HG03039 (cell line): ENCODE measurements around the gene PAOX.

Source experiments
- ATAC-seq: cut with Tn5 transposase; IDR thresholded peaks from one replicate; pipeline ENCODE4 v1.9.1; 2021; ENCODE audit warnings: mild to moderate bottlenecking, moderate library complexity; ENCODE audit not compliant: unreplicated experiment

PAOX gene

DNA sequence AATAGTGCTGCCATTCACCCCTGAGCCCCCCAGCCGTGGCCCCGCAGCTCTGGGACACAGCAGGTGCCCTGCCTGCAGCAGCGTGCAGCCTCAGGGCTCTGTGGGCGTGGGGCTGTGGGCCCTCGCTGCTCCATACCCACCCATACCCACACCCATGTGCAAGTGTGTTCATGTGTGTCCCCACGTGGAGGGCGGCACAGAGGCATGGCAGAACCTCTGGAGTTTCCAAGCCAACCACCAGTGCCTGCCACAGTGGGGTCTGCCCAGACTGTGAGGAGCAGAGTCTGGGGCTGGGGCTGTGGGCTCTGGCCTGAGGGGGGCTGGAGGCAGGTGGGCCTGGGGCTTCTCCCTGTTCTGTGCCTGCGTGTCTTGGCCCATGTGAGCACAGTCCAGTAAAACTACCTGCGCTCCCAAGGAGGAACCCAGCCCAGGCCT lies 29.5 kb upstream of the PAOX start:
- ATAC-seq: no peak

DNA sequence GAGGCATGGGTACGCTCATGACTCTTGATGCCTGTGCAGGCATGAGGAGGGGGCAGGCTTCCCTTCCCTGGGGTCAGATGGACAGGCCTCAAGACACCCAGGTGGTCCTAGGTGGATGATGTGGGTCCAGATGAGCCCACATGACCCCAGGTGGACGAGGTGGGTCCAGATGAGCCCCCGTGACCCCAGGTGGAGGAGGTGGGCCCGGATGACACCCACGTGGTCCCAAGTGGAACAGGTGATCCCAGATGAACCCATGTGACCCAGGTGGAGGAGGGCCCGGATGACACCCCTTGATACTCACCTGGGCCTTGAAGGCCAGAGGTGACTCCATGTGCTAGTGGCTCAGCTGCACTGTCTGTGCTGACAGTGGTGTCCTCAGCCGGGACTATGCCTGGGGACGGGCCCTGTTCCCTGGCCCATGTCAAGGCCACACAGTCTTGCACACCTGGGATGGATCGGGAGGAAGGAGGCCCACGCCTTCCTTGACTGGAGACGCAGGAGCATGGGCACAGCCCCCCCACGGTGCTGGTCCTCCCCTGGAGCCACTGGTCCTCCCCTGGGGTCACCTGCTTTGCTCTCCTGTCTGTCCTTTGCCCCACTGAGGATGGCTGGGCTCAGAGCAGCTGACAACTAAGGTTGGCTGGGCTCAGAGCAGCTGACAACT lies 28.6 kb upstream of the PAOX start:
- no peak for ATAC-seq

DNA sequence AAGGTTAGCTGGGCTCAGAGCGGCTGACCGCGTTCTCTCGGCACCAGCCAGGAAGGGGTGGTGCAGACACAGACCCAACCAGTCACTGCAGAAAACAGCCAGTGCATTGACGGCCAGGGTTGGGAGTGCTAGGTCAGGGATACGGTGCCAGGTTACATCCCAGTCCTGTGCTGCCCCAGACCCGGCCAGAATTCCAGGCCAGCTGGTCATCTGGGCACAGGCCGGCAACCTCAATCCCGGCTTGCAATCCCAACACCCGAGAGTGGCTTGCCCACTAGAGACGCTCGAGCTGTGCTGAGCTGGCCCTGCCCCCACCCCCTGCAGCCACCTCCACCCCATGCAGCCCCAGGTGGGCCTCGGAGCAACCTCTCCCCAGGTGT lies 28.1 kb upstream of the PAOX start:
- no peak for ATAC-seq

DNA sequence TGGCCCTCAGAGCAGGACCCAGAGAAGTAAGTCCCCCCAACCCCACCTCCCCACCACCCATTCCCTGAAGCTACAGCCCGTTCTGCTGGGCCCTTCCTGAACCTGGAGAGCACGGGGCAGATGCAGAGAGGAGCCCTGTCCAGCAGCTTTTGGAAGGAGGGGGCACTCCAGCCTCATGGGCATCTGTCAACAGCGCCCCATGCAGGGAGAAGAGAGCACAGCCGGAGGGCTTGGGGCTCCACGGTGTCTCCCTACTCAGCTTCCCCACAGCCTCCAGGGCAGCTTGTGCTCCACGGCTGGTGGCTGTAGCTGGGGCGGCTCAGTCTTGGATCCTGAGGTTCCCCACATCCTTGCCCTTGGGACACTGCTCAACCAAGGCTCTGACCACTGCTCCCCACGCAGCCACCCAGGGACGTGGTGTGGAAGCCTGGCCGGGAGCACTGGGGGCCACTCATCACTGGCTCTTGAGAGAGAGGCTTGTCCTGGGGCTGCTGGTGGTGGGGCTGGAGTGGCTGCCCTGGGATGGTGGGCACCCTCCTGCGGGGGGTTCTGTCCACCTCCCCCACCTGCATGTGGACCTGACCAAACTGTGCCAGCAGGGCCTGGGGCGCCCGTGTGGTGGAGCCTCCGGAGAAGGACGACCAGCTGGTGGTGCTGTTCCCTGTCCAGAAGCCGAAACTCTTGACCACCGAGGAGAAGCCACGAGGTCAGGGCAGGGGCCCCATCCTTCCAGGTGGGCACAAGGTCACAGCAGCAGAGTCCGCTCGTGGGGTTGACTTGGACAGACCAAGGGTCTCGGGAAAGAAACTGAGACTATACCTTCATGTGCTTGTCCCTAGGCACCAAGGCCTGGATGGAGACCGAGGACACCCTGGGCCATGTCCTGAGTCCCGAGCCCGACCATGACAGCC lies 27.4 kb upstream of the PAOX start:
- ATAC-seq: no peak

DNA sequence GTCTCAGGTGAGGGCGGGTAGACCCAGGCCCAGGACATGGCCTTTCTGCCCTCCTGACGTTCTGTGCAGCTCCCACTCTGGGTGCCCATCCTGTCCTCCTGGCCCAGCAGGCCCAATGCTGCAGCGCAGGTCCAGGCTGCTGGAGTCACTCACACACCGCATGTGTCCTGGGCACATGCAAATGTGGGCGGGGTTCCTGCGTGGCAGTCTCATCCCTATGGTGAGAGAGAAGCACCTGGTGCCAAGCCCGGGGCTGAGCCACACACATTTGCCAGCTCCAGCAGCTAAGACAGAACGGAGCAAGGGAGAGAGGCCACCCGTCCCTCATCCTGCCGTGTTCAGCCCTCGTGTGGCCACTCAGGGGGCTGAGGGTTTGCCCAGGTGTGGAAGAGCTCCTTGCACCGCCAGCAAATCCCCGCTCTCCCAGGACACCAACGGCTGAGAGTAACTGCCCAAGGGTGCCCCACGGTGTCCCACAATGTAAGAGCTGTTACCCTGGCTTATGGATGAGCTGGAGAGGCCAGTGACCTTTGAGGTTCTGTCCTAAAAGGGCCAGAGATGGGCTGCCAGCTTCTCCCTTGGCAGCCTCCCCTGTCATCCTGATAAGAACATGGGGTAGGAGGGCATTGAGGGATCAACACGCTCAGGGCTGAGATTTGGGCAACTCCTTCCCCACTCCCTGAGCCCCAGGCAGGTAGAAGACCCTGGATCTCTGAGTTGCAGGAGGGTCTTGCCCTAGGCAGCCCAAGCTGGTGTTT lies 25.7 kb upstream of the PAOX start:
- ATAC-seq: no peak

DNA sequence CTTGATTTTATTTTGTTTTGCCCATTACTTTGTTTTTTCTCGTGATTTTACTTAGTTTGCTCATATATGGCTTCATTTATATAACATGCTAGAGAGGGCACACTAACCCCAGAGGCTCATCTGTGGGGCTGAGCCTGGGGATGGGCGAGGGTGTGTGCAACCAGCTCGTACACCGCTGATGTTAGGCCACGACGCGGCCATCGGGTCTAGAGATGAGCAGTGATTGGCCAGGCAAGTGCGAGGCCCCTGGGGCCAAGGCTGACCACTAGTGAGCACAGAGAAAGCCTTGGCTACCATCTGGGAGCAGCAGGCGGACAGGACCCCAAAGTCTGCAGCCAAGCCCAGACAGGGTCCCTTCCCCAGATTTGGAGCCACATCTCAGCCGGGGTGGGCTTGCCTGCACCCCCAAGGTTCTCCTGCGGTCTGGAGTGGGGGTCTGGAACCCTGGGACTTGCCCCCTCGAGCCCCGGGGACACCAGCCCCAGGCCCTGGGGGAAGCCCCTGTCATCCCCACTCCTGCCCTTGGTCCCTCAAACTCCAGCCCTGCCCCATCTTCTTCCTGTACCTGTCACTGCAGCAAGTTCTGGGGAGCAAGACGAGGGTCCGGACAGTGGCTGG lies 25.0 kb upstream of the PAOX start:
- no peak for ATAC-seq

DNA sequence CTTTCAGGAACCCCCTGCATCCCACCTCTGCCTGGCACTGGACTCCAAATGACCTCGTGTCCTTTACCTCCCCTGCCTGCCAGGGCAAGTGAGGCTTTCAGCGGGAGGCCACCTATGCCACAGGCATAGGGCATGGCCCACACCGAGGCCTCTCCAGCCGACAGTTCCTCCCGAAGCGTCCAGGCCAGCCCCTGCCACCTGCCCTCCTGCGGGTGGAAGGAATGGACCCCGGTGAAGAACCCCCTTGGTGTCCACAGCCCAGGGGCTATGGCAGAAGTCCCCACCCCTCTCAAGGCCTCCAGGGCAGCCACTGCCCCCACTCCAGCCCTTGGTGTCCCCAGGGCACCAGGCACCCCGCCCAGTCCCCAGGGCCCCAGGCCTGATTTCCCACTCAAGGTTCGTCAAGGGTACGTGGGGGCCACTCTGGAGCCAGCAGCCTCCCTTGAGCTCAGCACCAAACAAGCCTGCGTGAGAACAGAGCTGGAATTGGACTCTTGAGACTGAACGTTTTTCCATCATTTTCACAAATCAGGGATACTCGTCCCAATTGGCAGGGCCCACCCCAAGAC lies 24.3 kb upstream of the PAOX start:
- no peak for ATAC-seq

DNA sequence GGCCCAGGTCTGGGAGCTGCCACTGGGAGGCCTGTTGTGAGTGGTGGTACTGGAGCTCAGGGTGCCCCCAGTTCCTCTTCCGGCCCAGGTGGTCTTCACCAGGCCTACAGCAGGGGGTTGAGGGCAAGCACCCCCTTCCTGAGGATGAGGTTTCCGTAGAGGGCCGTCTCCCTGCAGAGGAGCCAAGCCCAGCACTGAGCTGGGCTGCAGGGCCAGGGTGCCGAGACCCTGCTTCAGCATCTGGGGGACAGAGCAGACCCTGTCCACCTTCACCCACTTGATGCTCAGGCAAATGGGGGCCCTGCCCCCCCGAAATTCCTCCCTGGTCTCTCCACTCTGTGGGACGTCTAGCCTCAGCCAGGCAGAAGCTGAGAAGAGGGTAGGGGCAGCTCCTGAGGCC lies 23.8 kb upstream of the PAOX start:
- ATAC-seq: no peak

DNA sequence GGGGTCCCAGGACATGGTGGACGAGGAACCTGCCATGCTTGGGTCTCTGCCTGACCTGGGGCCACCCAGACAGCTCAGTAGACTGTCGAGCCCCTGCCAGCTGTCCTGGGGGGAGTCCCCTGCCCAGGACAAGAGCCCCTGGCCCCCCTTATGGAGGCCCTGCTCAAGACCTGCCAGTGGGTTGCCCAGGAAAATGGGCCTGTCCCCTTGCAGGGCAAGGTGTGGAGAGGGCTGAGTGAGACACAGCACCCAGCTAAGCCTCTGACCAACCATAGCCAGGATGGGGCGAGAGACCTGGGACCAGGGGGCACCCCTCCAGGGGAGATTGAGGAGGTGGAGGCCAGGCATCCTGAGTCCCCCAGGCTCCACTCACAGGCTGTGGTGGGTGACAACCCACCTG lies 23.1 kb upstream of the PAOX start:
- ATAC-seq: no peak

DNA sequence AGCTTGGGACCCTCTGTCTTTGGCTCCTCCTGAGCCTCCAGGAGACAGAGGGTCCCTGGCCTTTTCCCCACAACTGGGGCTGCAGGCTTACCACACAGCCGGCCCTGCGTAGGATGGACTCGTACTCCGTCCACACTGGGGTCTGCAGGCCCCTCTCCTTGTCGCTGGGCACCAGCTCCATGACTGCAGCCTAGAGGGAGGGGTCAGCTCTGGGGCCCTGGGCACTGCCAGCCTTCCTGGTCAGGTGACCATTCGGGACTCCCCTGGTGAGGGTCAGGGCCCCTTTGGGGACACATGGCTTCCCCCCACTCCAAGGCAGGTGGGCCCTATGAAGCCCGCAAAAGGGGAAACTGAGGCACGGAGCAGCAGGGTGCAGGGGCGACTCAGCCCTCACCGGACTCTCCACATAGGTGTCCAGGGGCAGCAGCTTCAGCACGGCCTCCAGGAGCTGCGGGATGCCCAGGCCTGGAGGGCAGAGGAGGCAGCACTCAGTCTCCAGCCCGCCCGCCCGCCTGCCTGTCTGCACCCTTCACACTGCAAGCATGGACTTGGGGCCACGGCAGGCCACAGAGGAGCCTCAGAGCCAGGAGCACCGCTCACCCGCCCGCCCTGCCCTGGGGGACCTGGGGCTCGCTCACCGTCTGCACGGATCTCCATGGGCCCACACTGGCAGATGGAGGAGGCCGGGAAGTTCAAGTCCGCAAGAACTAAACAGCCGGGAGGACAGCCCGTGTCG lies 22.3 kb upstream of the PAOX start:
- ATAC-seq: no peak

DNA sequence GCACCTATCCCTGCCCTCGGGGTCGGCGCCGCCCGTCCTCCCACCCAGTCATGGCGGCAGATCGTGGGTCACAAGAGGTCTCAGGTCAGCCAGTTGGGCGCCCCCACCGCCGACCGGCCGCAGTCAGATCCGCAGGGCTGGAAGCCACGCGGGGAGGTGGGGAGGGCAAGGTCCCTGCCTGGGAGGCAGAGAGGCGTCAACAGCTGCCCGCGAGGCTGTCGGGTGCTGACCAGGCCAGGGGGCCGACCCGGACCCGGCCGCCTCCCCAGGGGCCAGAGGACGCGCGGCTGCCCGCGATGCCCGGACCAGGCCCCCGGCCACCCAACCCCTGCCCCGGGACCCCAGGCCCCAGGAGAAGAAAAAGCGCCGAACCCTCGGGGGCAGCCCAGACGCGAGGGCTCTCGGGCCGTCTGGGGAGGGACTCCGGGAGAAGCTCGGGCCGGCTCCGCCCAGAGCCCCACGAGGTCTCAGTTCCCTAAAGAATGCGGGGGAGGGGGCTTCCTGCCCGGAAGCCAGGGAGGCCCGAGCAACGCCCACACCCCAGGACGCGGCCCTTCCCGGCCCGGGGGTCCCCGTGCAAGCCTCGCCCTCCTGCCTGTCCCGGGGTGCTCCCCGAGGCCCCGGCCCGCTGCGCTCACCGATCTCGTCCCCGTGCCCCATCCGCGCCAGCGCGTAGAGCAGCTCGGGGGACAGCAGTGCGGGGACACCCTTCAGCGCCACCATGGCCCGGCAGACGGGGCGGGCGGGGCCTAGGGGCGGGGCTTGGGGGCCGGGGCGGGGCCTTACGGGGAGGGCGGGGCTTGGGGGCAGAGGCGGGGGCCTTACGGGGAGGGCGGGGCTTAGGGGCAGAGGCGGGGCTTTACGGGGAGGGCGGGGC lies 21.5 kb upstream of the PAOX start, which contains the start of gene FUOM:
Gene FUOM (minus strand): TSS at position 735 of the 877 bp plus-strand sequence. CDS start 12 bp downstream, at position 723.
- peak; percentile 60 for ATAC-seq

DNA sequence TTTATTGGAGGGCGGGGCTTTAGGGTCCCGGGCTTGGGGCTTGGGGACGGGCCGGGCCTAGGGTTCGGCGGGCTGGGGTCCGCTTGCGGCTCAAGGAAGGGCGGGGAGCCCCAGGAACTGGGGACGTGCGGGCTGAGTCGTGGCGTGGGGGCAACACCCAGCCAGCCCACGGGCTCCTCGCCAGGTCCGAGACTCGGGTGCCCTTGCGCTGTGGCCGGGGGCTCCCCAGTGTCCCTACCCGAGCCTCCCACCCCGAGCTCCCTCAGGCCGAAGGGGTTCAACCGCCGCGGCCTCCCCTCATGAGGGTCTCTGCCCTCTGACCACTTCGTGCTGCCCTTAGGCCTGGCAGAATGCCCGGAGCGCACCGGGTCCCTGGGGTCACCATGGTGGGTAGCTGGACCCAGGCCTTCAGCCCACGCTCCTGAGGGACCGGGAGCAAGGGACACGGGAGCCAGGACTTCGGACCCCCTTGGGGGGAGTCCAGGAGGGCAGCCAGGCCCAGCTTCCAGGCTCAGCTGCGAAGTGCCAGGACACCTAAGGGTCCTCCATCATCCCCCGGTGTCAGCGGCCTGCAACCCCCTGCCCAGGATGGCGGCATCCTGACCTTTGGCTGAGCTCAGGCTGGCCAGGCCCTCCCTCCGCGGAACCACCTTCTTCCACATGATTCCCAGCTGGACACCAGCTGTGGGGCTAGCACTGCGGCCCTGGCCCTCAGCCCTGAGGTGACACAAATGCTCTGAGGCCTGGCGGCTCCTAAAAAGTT lies 20.7 kb upstream of the PAOX start:
- ATAC-seq: no peak

DNA sequence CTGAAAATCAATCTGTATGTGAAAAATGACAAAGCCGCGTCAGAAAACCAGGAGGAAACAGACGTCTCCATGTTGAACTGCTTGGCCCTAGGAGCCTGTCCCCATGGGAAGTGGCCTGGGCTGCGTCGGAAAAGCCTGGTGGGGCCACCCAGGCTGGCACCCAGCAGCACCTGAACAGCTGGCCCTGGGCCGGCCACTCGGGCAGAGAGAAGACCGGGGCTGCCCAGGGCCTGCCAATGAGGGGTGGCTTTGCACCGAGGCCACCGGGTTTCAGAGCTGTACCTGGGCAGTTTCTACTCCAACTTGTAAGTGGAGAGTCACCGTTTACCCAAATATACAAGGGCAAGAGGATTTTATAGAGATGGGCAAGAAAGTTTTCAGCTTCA lies 20.1 kb upstream of the PAOX start:
- ATAC-seq: no peak

DNA sequence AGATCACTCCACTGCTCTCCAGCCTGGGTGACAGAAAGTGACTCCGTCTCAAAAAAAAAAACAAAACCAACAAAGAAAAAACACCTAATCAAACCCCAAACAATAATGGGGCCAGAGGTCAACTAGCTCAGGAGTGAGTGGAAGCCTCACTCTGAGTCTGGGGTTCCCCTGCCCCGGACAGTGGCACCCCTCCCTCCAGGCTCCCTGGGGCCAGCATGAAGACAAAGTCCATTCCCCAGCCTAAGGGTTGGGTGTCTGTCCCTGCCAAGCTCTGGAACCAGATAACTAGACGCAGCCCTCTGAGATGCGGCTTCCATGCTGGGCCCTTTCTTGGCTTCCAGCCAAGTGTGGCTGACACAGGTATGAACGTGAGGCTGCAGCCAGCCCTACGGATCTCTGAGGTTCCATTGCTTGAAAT lies 19.5 kb upstream of the PAOX start:
- no peak for ATAC-seq

DNA sequence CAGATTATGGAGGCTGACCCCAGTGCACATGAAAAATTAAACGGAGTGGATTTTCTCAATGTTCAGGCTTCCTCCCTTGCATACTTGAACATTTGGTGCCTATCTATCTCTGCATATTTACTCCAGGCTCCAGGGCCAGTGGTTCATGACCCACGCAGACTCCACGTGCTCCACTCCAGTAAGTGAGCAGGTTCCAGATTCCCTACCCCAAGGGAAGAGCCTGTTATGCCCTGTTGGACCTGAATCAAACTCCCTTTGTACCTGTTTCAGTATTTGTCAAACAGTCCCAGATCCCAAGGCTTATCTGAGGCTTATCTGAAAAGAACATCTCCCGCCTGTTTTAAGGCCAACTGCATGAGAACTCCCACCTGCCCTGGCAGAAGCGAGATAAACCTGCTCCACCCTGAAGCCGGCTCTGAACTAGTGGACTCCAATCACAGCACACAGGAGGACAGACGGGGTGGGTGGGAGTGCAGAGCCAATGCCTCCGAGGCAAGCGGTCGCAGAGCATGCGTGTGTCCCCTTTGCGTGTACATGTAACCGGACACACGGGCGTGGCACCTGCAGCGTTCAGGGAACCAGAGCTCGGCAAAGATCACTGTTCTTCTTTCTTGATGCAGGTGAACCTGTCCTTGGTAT lies 19.0 kb upstream of the PAOX start:
- ATAC-seq: no peak

DNA sequence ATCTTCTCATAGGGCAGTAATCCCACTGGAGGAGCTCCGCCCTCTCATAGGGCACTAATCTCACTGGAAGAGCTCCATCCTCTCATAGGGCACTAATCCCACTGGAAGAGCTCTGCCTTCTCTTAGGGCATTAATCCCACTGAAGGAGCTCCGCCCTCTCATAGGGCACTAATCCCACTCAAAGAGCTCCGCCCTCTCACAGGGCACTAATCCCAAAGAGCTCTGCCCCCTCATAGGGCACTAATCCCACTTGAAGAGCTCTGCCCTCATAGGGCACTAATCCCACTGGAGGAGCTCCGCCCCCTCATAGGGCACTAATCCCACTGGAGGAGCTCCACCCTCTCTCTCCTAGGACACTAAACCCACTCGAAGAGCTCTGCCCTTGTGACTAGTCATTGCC lies 17.8 kb upstream of the PAOX start:
- no peak for ATAC-seq

DNA sequence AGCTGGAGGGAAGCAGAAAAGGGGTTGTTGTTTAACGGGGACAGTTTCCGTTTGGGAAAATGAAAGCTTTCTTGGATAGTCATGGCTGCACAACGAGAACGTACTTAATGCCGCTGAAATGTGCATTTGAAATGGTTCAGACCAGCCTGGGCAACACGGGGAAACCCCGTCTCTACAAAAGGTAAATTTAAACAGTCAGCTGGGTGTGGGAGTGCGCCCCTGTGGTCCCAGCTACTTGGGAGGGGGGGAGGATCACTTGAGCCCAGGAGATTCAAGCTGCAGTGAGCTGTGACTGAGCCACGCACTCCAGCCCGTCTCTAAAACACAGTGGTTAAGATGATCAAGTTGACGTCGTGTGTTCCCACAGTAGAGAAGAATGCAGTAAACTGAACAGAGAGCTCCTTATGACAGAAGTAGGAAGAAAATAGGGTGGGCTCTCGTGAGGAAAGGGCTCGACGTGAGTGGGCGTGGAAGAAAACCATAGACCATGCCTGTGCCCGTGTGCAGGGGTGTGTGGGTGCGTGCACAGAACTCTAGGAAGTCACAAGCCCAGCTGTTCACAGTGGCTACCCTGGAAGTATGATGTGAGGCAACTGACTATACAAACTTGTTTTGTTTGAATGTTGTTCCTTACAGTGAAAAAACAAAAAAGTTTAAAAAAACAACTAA lies 17.2 kb upstream of the PAOX start:
- no peak for ATAC-seq
